NCI-H2227 (cell line): ENCODE results near the gene HTR1D.

Source experiments
- DNase-seq: peaks from one replicate; lab custom pipeline; 2025; ENCODE audit not compliant: unreplicated experiment; lab: John Stamatoyannopoulos, UW

HTR1D gene

DNA sequence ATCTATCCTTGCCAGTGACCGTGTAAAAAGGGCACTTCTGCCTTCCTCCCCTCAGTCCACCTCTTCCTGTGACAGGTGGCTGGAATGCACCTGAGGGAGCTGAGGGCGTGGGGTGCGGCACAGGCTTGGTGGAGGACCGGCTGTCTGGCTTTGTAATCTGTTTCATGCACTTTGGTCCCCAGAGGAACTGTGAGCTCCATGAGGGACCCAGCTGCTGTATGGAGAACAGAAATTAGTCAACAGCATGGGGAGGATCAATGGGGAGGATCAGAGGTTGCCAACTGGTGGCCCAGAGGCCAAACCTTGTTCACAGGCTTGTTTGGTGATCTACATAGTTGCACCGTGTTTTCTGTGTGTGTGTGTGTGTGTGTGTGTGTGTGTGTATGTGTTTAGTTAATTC, 29.7 kb downstream of the HTR1D start:
- DNase-seq, result no peak

DNA sequence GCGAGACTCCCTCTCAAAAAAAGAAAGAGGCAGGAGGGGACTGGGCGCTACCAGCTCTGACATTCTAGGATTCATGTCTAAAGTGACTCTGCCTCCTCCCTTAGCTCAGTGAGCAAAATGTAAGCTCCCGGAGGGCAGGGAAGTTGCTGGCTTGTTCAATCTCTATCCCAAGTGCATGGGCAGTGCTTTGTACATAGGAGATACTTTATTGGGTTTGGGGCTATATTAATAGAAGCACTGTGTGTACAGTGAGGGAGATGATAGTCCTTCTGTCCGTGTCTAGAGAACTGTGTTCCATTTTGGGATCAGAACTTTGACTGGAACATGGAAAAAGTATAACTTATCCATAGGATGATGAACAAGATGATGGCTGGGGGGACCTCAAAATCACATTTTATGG, 31.9 kb downstream of the HTR1D start:
- no peak for DNase-seq

DNA sequence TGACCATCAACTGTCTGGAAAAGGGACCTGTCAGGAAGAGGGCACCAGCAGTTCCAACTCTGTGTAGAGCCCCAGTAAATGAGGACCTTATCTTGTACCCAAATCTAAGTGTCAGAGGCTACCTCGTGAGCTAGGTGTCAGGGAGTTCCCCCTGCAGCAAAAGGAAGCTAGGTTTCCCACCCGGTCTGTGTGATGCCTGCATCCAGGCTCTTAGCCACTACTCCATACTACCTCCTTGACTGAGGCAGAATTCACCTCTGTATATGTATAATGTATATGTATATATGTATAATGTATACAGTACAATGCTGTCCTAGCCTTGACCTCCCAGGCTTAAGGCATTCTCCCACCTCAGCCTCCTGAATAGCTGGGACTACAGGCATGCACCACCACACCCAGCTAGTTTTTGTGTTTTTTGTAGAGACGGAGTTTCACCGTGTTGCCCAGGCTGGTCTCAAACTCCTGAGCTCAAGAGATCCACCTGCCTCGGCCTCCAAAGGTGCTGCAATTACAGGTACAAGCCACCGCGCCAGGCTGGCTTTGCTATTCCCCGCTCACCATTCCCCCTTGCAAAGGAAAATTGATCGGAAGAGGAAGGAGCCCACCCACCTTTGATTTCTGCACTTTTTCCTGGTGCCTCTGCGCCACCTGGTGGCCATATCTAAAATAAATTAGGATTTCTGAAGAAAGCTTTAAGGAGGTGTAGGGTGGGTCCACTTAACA, 32.9 kb downstream of the HTR1D start:
- DNase-seq, result peak; percentile 76

DNA sequence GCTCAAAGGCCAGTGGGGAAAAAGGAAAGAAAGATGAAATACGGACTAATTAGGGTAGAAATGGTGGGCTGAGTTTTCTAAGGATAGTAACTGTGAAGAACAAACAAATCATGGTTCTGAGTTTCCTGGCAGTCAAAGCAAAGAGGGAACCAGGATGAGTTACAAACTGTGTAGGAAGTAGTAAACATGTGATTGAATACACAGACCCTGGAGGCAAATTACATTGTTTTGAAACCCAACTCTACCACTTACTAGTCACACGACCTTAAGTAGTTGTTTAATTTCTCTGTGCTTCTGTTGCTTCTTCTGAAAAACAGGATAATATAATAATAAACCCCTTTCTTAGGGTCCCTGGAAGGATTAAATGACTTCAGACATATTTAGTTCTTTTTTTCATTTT, 37.4 kb downstream of the HTR1D start:
- DNase-seq, result no peak

DNA sequence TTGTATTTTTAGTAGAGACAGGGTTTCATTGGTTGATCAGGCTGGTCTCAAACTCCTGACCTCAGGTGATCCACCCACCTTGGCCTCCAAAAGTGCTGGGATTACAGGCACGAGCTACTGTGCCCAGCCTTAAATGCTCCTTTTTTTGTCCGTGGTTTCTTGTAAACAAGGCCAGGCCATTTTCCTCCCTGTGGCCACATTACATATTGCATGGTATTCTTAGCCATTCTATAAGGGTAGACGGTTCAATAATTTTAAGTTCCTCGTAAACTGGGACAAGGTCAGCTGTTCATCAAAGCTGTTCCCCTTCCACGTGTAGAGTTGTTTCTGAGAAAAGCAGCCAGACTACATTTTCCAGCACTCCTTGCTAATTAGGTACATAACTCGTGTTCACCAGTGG, 38.4 kb downstream of the HTR1D start:
- DNase-seq, result peak; percentile 39

DNA sequence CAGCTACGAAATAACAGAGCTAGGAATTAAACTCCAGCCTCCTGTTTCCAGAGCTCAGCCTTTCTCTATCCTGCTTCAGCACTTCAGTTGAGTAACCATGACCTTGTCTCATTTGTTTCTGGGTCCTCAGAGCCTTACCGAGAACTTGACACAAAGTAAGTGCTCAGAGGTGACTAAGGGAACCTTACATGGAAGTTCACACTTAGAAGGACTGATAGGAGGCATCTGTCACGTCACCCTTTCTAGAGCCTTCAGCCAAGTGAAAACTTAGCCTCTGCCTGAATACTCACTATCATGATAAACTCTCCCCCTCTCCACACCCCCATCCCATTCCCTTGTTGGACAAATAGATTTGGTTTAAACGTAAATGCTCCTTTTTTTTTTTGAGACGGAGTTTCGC, 38.9 kb downstream of the HTR1D start:
- no peak for DNase-seq

DNA sequence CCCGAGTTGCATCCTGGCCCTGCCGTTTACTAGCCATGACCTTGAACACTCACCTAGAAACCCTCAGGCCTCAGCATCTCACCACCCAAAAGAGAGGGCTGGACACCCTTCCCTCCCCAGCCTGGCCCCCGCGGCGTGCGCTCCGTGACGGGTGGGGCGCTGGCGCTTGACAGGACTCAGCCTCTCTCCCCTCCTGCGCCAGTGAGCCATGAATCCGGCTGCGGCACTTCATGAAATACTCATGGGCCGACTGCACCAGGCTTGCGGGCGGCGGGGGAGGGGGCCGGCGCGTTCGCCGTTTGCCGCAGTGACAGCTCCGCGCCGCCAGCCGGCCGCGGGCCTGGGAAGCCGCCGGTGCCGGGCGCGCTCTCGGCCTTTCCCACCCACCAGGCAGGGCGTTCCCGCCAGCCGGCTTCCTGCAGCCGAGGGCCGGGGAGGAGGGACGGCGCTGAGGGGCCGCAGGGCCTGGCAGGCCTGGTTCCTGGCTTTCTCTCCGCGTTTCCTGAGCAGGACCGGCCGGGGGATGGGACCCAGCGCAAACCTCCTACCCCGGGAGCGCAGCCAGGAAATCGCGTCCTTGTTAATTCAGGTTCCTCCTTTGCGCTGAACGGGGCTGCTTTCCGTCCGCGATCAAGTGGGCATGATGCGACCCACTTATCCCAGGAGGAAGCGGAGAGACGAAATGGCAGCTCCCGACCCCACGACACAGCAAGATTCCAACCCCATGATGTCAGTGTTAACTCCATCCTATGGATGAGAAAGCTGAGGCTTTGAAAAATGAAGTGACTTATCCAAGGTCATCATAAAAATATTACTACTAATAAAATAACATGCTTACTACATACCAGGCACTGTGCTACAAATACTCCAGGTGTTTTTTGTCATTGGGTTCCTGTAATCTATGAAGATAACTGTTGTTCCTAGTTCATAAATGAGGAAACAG, 39.6 kb downstream of the HTR1D start:
- peak; percentile 87 for DNase-seq

DNA sequence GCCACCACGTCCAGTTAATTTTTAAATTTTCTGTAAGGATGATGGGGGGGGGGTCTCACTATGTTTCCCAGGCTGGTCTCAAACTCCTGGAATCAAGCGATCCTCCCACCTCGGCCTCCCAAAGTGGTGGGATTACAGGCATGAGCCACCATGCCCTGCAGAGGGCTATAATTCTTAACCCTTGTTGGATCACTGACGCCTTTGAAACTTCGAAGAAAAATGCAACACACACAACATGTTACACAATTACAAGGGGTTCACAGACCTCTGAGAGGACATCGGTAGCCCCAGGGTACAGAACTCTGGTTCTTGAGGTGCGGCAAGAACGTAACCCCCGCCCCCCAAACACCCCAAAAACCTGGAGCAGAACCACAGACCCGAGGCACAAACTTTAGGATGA, 40.3 kb downstream of the HTR1D start:
- DNase-seq, result no peak

DNA sequence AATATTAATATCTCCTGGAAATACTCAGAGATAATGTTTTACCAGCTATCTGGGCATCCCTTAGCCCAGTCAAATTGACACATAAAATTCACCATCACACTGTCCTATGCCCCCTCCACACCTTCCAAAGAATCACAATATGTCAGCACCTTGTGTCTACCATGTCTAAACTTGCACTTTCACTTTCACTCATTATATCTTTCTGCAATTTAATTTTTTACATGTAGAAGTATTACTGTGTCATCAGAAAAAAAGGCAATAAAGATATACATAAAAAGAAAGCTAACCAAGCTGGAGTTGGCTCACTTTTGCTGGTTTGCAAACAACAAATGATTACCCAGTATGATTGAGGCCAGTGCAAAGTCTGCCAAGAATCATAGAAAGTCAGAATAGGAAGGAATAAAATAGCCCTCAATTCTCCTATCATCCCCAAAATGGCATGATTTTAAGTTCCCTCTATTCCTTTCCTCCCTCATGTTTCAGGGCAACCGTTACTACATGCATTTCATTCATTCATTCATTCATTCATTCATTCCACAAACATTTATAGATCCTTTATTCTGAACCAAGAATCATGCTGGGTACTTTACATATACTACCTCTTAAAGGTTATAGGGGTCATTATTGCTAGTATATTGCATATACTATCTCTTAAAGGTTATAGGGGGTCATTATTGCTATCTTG, 42.7 kb downstream of the HTR1D start:
- no peak for DNase-seq

DNA sequence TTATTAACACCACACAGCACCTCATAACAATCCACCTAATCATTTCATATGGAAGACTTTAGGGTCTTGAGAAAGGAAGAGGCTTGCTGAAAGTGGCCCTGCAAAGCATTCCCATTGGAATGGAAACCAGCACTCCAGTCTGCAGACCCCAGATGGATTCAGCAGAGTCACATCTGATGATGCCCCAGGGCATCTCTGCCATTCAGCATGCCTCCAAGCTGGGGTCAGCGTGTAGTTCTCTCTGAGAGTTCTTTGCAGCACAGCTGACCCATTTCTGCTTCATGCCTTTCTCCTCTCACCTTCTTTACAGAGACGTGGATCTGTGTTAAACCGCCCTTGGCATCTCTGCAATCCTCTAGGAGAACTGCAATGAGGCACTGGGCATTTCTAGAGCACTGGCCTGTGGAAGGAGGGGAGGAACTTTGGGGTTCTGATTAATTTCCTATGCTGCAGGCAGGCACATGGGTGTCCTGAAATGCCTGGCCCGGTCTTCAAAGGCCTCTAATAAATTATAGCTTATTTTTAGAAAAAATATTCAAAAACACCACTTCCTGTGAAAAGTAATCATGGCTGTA, 46.0 kb downstream of the HTR1D start:
- no peak for DNase-seq

DNA sequence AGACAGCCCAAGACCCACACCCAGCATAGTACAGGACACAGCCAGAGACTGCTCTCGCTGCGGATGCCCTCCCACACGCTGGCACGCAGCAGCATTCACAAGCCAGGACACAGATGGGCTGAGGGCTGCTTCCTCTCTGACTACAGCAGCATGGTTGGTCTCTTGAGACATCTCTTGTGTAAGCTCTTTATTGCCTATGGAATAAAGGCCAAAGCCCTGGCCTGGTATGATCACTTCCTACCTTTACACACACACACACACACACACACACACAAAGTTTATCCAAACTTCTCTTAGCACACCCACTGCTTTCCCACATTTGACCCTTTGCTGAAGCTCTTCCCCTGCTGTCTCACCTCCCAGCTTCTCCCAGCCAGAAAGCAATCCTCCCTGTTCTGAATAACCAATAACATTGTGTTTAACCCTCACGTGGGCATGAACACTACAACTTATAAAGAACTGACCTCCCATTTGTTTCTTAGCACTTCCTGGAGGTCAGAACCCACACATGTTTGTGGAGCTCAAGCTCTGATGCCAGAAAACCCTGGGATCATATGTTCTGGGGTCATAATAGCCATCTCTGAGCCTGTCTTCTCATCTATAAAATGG, 47.5 kb downstream of the HTR1D start:
- DNase-seq, result no peak

DNA sequence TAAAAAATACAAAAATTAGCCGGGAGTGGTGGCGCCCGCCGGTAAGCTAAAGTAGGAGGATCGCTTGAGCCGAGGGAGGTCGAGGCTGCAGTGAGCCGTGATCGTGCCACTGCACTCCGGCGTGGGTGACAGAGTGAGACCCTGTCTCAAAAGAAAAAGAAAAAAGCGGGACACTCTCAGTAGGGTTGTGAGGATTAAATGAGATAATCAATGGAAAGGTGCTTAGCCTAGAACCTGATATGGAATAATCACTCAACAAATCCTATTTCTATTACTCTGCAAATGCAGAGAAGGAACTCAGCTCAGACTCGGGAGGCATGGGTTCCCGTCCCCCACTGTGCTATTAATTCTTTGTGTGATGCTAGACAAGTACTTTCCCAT, 48.1 kb downstream of the HTR1D start:
- DNase-seq, result no peak

DNA sequence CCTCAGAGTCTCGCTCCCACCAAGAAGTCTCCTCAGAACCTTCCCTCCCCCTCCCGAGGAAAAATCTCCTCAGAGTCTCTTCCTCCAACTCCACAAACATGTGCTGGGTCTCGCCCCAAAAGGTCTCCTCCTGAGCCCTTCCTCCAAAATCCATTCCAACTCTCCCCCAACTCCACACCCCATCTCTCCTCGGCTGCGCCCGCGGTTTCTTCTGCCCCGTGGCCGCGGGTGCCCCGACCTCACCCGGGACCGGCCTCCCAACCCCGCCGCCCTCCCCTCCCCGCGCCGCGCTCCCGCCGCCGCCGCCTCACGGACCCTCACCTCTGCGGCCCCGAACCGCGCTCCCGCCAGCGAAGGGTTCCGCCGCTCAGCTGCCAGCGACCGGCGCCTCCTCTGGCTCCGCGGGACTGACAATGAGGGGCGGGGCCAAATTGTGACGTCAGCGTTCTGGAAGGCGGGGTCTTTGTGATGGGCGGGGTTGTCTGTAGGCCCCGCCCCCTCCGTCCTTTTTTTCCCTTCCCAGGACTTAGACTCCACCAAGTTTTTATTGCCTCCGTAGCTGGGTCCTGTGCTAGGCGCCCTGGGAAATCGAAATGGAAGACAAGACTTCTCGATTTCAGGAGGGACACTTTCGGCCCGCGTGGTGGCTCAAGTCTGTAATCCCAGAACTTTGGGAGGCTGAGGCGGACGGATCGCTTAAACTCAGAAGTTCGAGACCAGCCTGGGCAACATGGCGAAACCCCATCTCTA, 48.7 kb downstream of the HTR1D start, which contains the start of gene LUZP1:
LUZP1 (minus strand) TSS at position 412 of the 750 bp plus-strand sequence.
- peak; percentile 86 for DNase-seq

DNA sequence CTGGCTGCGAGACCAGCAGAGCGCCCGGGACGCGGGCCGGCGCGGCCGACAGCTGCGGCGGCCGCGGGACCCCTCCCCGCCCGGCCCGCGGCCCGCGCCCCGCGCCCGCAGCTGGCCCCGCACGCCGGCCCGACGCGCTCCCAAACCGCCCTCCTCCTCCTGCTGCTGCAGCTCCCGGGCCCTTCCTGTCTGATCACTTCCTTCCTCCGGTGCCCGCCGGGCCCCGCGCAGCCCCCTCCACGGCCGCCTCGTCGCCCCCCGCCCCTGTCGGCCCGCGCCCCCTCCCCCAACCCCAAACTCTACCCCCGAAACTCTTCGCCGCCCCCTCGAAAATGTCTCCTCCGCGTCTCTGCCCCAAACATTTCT, 49.2 kb downstream of the HTR1D start:
- peak; percentile 52 for DNase-seq

DNA sequence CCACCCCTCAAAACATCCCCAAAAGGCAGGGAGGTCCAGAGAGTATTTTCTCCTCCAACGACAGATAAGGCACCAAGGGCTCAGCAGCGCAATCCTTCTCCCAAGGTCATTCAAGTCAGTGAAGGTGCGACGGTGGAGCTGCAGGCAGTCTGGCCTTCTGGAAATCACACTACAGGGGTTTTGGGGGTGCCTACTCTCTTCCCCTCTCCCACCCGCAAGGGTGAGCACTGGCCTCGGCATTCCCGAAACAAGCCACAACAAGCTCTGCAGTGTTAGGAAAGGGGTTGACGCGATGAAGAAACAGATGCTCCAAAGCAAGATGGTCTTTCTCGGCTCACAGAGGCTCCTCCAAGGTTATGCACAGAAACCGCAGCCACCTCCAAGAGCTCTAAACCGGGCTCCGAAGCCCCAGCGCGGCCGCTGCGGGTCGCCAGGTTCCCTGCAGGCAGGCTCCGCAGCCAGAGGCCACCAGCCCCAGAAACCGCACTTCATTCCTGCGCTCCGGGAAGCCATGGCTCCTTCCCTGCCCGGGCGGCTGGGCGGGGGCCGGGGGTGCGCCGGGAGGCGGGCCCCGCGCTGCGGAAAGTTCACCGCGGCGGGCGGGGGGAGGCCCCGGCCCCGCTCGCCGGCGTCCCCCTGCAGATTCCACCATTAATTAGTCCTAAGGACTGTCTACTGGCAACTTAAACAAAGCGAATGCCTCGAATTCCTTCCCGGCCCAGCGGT, 49.8 kb downstream of the HTR1D start:
- peak; percentile 52 for DNase-seq

DNA sequence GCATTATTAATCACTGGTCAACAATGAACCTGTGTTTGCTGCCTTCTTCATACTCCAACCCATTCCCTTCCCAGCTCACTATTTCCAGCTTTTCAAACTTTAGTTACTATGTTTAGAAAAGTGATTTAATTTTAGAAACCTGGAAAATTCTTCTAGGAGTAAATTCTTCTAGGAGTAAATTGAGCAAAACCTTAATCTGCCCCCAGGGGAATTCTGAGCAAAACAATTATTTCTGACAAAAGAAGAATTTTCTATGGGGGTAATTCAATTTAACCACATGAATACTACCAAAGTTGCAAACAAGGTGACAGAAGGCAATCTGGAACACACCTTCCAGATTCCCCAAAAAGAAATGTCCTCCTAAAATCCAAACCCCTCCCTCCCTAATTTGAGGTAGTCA, 50.4 kb downstream of the HTR1D start:
- no peak for DNase-seq

DNA sequence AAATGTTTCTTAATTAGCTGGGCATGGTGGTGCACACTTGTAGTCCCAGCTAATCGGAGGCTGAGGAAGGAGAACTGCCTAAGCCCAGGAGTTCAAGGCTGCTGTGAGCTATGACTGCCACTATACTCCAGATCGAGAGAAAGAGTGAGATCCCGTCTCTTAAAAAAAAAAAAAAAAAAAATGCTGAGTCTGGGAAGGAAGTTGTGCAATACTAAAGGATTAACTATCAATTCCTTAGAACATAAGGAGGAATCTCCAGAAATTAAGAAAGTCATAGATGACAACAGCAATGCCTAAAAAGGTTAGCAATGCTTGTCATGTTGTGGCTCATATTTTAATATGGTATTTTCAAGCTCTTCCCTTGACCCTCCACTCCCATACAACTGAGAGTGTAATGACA, 53.9 kb downstream of the HTR1D start:
- no peak for DNase-seq

DNA sequence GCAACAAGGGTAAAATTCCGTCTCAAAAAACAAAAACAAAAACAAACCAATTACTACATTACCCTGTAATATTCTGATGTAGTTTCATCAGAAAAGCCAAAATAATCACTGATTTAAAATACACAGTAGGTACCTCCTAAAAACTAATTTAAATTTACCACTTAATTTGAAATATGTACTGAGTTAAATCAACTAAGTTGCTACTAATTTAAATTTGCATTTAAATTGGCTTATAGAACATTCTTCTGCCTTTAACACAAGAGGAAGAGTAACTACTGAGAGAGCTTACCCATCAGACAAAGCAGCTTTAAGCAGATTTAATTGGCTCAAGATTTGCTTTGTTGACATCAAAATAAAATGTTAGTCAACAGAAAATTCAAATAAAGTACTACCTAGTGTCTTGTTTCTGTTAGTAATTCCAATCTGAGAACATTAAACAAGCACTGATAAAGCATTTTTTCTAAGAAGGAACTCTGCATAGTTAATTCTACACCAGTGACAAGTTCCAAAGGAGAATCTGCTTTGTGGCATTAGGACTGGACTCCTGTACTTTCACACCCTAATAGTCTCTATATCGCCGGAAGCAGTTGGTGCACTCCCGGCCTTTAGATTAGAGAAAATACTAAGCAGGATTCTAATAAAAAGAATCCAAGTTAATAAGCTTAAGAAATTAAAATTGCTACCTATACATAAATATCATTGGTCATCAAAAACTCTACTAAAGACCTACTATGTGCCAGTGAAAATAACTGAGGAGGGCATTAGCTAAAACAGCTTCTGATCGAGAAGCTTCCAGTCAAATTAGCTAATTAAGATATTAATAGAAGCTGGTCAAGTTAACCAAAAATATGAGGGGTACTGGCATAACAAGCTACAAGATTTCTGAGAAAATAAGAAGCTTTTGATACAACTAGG, 57.1 kb downstream of the HTR1D start:
- DNase-seq, result no peak

DNA sequence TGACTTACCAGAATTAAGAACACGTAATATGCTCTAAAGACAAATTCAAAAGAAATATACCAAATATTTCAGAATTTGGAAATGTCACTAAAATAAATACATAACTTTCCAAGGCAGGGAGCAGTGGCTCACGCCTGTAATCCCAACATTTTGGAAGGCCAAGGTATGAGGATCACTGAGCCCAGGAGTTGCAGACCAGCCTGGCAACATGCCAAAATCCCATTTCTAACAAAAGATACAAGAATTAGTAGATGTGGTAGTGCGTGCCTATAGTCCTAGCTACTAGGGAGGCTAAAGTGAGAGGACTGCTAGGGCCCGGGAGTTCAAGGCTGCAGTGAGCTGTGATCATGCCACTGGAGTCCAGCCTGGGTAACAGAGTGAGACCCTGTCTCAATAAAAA, 60.4 kb downstream of the HTR1D start:
- DNase-seq, result no peak
